Mammary epithelial cell (primary cell): Measurements from ENCODE around the gene FXYD2.

Experiments
- EZH2 ChIP-seq: IDR thresholded peaks from 2 replicates; pipeline ENCODE4 v1.6.1; 2012; ENCODE audit warnings: low read length, inconsistent platforms, borderline replicate concordance
- TF ChIP-seq, protein P1 (sequence below), 2 donors: IDR thresholded peaks in 1 of 2; conservative IDR thresholded peaks in 1 of 2; 2 replicates each; pipeline ENCODE4 v1.5.1; 2011 to 2012; ENCODE audit warnings: inconsistent platforms in 2 of 2, low read length in 2 of 2, mild to moderate bottlenecking in 2 of 2, control low read depth in 1 of 2, low read depth in 1 of 2; ENCODE audit not compliant: insufficient read depth in 1 of 2; ENCODE audit errors: extremely low read depth in 1 of 2

DNA sequence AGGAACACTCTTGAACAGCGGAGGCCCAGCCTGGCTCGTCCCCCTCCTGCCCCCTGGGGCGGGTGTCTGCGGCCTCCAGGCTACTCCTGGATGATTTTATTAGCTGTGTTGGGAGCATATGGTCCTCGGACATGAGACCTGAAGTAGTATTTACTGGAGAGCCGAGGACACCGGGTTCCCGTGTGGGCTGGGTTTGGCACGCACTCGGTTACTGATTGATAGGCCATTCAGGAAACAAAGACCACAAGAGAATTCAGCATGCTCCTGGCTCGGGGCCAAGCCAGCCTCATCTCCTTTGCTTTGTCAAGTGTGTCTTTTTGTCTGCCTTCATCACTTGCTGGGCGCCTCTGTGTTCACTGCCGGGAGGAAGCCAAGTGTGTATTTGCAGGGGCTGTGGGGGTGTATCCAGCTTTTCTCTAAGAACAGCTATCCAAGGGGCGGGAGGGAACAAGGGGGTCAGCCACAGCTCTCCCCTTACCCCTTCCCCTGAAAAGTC, 9.7 kb downstream of the FXYD2 start:
- TF ChIP-seq, protein P1, sequence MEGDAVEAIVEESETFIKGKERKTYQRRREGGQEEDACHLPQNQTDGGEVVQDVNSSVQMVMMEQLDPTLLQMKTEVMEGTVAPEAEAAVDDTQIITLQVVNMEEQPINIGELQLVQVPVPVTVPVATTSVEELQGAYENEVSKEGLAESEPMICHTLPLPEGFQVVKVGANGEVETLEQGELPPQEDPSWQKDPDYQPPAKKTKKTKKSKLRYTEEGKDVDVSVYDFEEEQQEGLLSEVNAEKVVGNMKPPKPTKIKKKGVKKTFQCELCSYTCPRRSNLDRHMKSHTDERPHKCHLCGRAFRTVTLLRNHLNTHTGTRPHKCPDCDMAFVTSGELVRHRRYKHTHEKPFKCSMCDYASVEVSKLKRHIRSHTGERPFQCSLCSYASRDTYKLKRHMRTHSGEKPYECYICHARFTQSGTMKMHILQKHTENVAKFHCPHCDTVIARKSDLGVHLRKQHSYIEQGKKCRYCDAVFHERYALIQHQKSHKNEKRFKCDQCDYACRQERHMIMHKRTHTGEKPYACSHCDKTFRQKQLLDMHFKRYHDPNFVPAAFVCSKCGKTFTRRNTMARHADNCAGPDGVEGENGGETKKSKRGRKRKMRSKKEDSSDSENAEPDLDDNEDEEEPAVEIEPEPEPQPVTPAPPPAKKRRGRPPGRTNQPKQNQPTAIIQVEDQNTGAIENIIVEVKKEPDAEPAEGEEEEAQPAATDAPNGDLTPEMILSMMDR (conservative IDR thresholded peaks at IDR 0.05 in 1 of 2, IDR thresholded peaks at IDR 0.05 in 1 of 2; ENCODE audit: extremely low read depth in 1 of 2, insufficient read depth in 1 of 2, low read depth in 1 of 2, low read length in 2 of 2): no peak
- no peak for TF ChIP-seq EZH2
